Ishikawa (cell line): ENCODE results near the gene CBX5.

Experiments used
- CEBPB ChIP-seq: IDR thresholded peaks from 2 replicates; pipeline ENCODE4 v1.6.1; 2012
- CREB1 ChIP-seq: IDR thresholded peaks from 2 replicates; pipeline ENCODE4 v1.6.1; 2012; ENCODE audit warnings: low read depth
- EGR1 ChIP-seq: IDR thresholded peaks from 2 replicates; pipeline ENCODE4 v1.6.1; 2012
- EP300 ChIP-seq: IDR thresholded peaks from 2 replicates; pipeline ENCODE4 v1.6.1; 2012; ENCODE audit warnings: borderline replicate concordance
- FOXM1 ChIP-seq: IDR thresholded peaks from 2 replicates; pipeline ENCODE4 v1.6.1; 2012; ENCODE audit warnings: low read depth, borderline replicate concordance
- NFIC ChIP-seq: IDR thresholded peaks from 2 replicates; pipeline ENCODE4 v1.6.1; 2012
- RAD21 ChIP-seq: IDR thresholded peaks from 2 replicates; pipeline ENCODE4 v1.6.1; 2012; ENCODE audit warnings: low read depth
- TAF1 ChIP-seq: IDR thresholded peaks from 2 replicates; pipeline ENCODE4 v1.6.1; 2012; ENCODE audit warnings: low read depth, mild to moderate bottlenecking
- TCF12 ChIP-seq: IDR thresholded peaks from 2 replicates; pipeline ENCODE4 v1.6.1; 2012; ENCODE audit warnings: low read depth
- TEAD4 ChIP-seq: IDR thresholded peaks from 2 replicates; pipeline ENCODE4 v1.6.1; 2012
- YY1 ChIP-seq: IDR thresholded peaks from 2 replicates; pipeline ENCODE4 v1.6.1; 2012; ENCODE audit warnings: low read depth
- ZBTB7A ChIP-seq: IDR thresholded peaks from 2 replicates; pipeline ENCODE4 v1.6.1; 2012; ENCODE audit warnings: low read depth
- TF ChIP-seq, protein P1 (sequence below): IDR thresholded peaks from 2 replicates; pipeline ENCODE4 v1.6.1; 2012
- TF ChIP-seq, protein P2 (sequence below): IDR thresholded peaks from 2 replicates; pipeline ENCODE4 v1.6.1; 2012
- TF ChIP-seq, protein P3 (sequence below): IDR thresholded peaks from 2 replicates; pipeline ENCODE4 v1.6.1; 2012; ENCODE audit warnings: low read depth, mild to moderate bottlenecking

CBX5 gene

DNA sequence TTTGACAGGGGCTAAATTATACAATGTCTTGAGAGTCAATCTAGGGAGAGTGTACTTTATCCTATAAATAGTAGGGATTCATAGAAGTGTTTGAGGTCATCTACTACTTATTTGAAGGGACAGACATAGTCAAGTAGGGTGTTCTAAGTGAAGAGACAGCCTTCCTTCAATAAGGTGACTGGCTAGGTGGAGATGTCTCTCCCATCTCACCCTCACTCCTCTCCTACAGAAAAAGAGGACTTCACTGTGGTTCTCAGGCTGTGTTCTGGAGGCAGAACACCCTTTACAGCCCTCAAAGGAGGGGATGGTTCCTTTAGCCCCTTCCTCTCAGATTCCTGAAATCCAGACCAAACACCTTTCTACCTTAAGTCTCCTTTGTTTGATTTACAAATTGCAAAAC, 23.7 kb upstream of the CBX5 start:
- TF ChIP-seq, protein P1, sequence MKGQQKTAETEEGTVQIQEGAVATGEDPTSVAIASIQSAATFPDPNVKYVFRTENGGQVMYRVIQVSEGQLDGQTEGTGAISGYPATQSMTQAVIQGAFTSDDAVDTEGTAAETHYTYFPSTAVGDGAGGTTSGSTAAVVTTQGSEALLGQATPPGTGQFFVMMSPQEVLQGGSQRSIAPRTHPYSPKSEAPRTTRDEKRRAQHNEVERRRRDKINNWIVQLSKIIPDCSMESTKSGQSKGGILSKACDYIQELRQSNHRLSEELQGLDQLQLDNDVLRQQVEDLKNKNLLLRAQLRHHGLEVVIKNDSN: no peak

DNA sequence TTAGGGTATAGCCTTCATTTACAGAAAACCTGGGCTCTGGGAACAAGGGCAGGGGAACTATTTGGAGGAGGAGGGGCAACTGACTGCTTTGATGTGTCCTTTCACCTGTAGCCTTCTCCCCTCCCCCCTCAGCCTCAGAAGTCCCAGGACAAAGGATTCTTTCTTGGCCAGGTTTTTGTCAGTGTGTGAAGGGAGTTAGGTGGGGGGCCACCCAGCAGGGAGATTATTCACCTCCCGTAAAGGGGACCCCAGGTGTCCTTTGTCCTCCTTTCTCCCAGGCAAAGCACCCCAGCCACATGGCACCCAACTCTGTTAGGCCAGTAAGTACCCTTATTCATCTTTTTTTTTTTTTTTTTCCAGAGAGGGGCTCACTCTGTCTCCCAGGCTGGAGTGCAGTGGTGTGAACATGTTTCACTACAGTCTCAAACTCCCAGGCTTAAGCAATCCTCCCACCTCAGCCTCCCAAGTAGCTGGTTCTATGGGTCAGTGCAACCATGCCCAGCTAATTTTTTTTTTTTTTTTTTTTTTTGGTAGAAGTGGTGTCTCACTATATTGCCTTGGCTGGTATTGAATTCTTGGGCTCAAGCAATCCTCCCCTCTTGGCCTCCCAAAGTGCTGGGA, 21.6 kb upstream of the CBX5 start:
- TF ChIP-seq TCF12 (no peak), ZBTB7A (no peak), CREB1 (no peak)

DNA sequence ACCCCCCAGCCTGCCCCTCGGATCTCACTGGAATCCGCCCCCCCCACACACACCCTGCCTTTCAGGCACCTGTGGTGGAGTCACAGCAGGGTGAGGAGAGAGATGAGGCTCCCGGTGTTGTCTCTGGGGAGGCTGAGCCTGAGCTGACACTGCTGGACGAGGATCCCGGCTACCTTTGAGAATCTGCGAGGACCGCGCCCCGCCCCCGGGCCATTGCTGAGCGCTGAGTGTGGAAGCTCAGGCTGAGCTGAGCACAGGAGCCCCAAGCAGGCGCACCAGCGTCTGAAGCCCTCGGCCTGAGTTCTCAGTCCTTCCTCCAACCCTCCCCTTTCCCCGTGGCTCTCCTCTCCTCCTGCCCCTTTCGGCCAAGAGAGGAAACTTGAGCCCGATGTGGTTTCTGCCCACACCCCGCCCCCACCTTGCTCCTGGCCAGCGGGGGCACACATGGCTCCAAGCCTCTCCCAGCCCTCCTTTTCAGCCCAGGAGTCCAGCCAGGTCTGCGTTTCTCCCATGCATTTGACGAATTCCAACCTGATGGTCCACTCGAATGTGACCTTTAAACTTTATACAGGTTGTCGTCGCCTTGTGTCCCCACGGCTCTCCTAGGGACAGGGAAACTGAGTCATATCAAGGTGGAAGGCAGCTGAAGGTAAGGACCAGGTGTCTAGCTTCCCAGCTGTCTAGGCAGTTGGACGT, 21.0 kb upstream of the CBX5 start, which contains the start of gene NFE2:
Gene NFE2, minus strand, starts transcription at position 284 of the 696 bp plus-strand sequence. CDS start 5,767 bp downstream, outside the sequence.
- TF ChIP-seq TEAD4 (no peak), RAD21 (peak; percentile 12; the same call in 1 of the 2 replicates), EP300 (peak; percentile 34; the same call in 1 of the 2 replicates), YY1 (peak; percentile 38), NFIC (peak; percentile 52; the same call in 1 of the 2 replicates), EGR1 (peak; percentile 78), ZBTB7A (peak; percentile 37; the same call in 1 of the 2 replicates), TCF12 (peak; percentile 68), FOXM1 (no peak), CEBPB (no peak)
- TF ChIP-seq, protein P2, sequence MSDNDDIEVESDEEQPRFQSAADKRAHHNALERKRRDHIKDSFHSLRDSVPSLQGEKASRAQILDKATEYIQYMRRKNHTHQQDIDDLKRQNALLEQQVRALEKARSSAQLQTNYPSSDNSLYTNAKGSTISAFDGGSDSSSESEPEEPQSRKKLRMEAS: peak; percentile 84

DNA sequence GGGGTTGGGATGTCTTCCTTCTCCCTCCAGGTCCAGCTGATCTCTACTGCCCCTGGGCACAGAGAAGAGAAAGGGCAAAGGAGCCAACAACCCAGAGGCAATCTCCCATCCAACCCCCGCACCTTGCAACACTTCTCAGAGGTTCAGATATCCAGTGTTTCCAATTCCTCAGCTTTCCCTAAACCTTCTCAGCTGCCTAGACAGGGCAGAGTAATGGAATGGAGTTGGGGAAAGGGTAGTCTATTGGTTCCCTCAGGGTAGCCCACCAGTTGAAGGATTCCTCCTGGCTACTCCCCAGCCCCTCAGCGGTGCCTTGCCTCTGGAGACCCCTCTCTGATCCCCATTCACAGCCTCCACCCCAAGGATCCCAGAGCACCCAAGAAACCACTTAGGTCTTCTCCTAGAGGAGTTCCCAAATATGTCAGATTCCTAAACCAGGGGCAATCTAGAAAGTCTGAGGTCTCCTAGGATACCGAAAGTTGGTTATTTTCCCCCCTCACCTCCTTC, 20.4 kb upstream of the CBX5 start:
- TF ChIP-seq, protein P3, sequence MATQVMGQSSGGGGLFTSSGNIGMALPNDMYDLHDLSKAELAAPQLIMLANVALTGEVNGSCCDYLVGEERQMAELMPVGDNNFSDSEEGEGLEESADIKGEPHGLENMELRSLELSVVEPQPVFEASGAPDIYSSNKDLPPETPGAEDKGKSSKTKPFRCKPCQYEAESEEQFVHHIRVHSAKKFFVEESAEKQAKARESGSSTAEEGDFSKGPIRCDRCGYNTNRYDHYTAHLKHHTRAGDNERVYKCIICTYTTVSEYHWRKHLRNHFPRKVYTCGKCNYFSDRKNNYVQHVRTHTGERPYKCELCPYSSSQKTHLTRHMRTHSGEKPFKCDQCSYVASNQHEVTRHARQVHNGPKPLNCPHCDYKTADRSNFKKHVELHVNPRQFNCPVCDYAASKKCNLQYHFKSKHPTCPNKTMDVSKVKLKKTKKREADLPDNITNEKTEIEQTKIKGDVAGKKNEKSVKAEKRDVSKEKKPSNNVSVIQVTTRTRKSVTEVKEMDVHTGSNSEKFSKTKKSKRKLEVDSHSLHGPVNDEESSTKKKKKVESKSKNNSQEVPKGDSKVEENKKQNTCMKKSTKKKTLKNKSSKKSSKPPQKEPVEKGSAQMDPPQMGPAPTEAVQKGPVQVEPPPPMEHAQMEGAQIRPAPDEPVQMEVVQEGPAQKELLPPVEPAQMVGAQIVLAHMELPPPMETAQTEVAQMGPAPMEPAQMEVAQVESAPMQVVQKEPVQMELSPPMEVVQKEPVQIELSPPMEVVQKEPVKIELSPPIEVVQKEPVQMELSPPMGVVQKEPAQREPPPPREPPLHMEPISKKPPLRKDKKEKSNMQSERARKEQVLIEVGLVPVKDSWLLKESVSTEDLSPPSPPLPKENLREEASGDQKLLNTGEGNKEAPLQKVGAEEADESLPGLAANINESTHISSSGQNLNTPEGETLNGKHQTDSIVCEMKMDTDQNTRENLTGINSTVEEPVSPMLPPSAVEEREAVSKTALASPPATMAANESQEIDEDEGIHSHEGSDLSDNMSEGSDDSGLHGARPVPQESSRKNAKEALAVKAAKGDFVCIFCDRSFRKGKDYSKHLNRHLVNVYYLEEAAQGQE: no peak

DNA sequence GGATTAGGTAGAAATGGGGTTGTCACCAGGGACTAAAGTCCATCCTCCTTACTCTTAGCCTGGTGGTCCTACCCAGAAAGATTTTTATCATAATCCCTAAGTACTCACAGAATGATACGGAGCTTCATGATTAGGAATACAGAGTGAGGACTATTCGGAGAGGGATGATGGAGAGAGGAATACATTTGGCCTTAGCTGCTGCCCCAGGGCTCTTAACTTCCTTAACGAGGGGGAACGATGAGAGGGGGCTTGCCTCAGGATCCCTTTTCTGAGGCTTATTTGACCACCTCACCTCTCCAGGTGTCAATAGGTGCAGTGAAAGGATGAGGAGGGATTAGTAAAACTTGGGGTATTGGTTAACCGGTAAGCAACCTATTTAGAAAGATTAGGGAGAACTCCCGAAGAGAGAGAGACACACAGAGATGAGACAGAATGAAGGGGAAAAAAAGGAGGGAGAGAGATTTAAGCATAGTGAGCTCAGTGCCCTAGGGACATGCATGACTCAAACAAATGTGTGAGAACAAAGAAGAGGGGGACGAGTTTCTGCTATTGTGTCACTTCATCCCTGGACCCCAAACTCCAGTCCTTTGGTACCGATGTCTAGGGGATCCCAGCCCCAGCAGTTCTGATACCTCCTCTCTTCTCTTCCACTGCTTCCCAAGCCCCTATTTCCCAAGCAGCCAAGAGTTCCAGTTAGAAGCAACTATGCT, 19.7 kb upstream of the CBX5 start:
- TF ChIP-seq CEBPB: no peak
- no peak for TF ChIP-seq RAD21
- TF ChIP-seq NFIC: no peak
- TF ChIP-seq, protein P3: no peak
- no peak for TF ChIP-seq ZBTB7A
- no peak for TF ChIP-seq TAF1
- no peak for TF ChIP-seq FOXM1
- no peak for TF ChIP-seq EP300
- TF ChIP-seq, protein P1: no peak
- TF ChIP-seq TEAD4: no peak
- no peak for TF ChIP-seq TCF12
- TF ChIP-seq YY1: no peak

DNA sequence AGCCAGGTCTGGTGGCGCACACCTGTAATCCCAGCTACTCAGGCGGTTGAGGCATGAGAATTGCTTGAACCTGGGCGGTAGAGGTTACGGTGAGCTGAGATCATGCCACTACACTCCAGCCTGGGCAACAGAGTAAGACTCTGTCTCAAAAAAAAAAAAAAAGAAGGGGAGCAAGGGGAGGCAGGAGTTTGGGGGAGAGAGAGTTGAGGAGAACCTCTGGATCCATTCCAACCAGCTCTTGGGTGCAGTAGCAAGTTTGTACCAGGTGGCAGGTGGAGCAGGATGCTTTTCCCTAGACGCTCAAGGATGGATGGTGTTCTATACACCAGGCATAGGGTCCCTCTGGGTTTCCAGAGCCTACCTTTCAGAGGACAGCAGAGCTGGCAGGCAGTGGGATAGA, 19.0 kb upstream of the CBX5 start:
- TF ChIP-seq CREB1 (no peak), EP300 (no peak), FOXM1 (no peak), RAD21 (no peak), CEBPB (no peak), ZBTB7A (no peak), NFIC (no peak), EGR1 (no peak)
- TF ChIP-seq, protein P3: no peak
- TF ChIP-seq, protein P1: no peak
